Sigmoid colon (tissue), 3 donors: Measurements from ENCODE around the gene RAB31.

ENCODE experiments used
- CTCF ChIP-seq, 4 experiments: fragments of 450-650 bp in 3 of 4; fragments of 200-600 bp in 1 of 4; IDR thresholded peaks; one replicate each; pipeline ENCODE4 v1.5.1; 2016 to 2019; ENCODE audit warnings: antibody characterized with exemption in 4 of 4, mild to moderate bottlenecking in 3 of 4, moderate library complexity in 2 of 4
- POLR2A ChIP-seq, 2 donors: fragments of 450-650 bp; IDR thresholded peaks; one replicate each; pipeline ENCODE4 v1.6.1; 2016; ENCODE audit warnings: antibody characterized with exemption in 2 of 2, mild to moderate bottlenecking in 2 of 2, moderate library complexity in 2 of 2

GRCh38 chr18:9771977-9772660 is 64.0 kb downstream of the RAB31 start:
- TF ChIP-seq CTCF (IDR thresholded peaks at IDR 0.05) (no peak), POLR2A (IDR thresholded peaks at IDR 0.05) (no peak)
